Fibroblast of lung (primary cell): ENCODE results near the gene RNU5D-1. TPM values are rescaled to one million over a fixed set of nuclear protein-coding genes. Genes with fewer than 3 reads are reported as not detected.

Experiments used
- DNase-seq, 2 donors: peaks; one replicate each; pipeline versions ENCODE4 v3.0.0 to v3.0.0-alpha.2; 2010; ENCODE audit warnings: low read depth in 2 of 2
- H2AFZ ChIP-seq: 2 replicates; pipeline ENCODE4 v1.5.1; 2012; ENCODE audit warnings: low read length, control low read depth, inconsistent platforms
- H3K27ac ChIP-seq: 2 replicates; pipeline ENCODE4 v1.5.1; 2011; ENCODE audit warnings: low read length, control low read depth; ENCODE audit not compliant: insufficient read depth
- H3K27me3 ChIP-seq: 2 replicates; pipeline ENCODE4 v1.5.1; 2011; ENCODE audit warnings: mild to moderate bottlenecking, low read length; ENCODE audit not compliant: control insufficient read depth, insufficient read depth
- H3K36me3 ChIP-seq: 2 replicates; pipeline ENCODE4 v1.5.1; 2011; ENCODE audit warnings: low read length; ENCODE audit not compliant: control insufficient read depth, insufficient read depth
- H3K4me1 ChIP-seq: 2 replicates; pipeline ENCODE4 v1.5.1; 2011; ENCODE audit warnings: low read length; ENCODE audit not compliant: control insufficient read depth, insufficient read depth; ENCODE audit errors: extremely low read depth
- H3K4me2 ChIP-seq: 2 replicates; pipeline ENCODE4 v1.5.1; 2011; ENCODE audit warnings: low read length, control low read depth; ENCODE audit not compliant: insufficient read depth; ENCODE audit errors: extremely low read depth
- H3K4me3 ChIP-seq, 4 experiments: fragments of 200-600 bp in 1 of 4; sonication (generic) in 1 of 4; replicated peaks in 1 of 4; 2 replicates each; pipeline ENCODE4 v1.5.1; 2011 to 2016; ENCODE audit warnings: low read length in 4 of 4, low read depth in 3 of 4, mild to moderate bottlenecking in 3 of 4, control low read depth in 2 of 4, inconsistent platforms in 1 of 4, mixed read lengths in 1 of 4; ENCODE audit not compliant: insufficient read depth in 1 of 4; ENCODE audit errors: control extremely low read depth in 1 of 4
- H3K79me2 ChIP-seq: 2 replicates; pipeline ENCODE4 v1.5.1; 2012; ENCODE audit warnings: mild to moderate bottlenecking, low read length, inconsistent platforms; ENCODE audit not compliant: control insufficient read depth, insufficient read depth
- H3K9ac ChIP-seq: 2 replicates; pipeline ENCODE4 v1.5.1; 2011; ENCODE audit warnings: mild to moderate bottlenecking, low read length, control low read depth; ENCODE audit not compliant: insufficient read depth
- H3K9me3 ChIP-seq: 2 replicates; pipeline ENCODE4 v1.5.1; 2012; ENCODE audit warnings: low read depth, low read length; ENCODE audit not compliant: control insufficient read depth, insufficient read depth
- H4K20me1 ChIP-seq: 2 replicates; pipeline ENCODE4 v1.5.1; 2011; ENCODE audit warnings: low read length; ENCODE audit not compliant: control insufficient read depth, insufficient read depth; ENCODE audit errors: extremely low read depth
- EZH2 ChIP-seq: IDR thresholded peaks from 2 replicates; pipeline ENCODE4 v1.5.1; 2012; ENCODE audit warnings: low read length, control low read depth, mild to moderate bottlenecking; ENCODE audit errors: missing control alignments
- polyA plus RNA-seq, 2 donors: library from polyadenylated mRNA; depleted of rRNA in 1 of 2; stranded (reverse) in 1 of 2; unstranded in 1 of 2; fragments of >200 nt; gene quantifications; 2 replicates each; pipeline ENCODE4 v1.2.1, GENCODE V29; 2011 to 2012; ENCODE audit warnings: missing spikeins in 1 of 2
- total RNA-seq: library from RNA; depleted of rRNA; stranded (reverse); fragments of >200 nt; gene quantifications from 2 replicates; pipeline ENCODE4 v1.2.1, GENCODE V29; 2014
- TF ChIP-seq, protein P1 (sequence below), 2 donors: IDR thresholded peaks in 1 of 2; conservative IDR thresholded peaks in 1 of 2; 1 replicate in 1 of 2; 2 replicates in 1 of 2; pipeline ENCODE4 v1.5.1; 2011 to 2012; ENCODE audit warnings: low read length in 2 of 2, control low read depth in 1 of 2, inconsistent platforms in 1 of 2, low read depth in 1 of 2, mild to moderate bottlenecking in 1 of 2

Gene RNU5D-1
- total and polyA plus RNA-seq, 2 donors (not counting 1 experiment from before 2014, with no cell fraction given): not detected

DNA sequence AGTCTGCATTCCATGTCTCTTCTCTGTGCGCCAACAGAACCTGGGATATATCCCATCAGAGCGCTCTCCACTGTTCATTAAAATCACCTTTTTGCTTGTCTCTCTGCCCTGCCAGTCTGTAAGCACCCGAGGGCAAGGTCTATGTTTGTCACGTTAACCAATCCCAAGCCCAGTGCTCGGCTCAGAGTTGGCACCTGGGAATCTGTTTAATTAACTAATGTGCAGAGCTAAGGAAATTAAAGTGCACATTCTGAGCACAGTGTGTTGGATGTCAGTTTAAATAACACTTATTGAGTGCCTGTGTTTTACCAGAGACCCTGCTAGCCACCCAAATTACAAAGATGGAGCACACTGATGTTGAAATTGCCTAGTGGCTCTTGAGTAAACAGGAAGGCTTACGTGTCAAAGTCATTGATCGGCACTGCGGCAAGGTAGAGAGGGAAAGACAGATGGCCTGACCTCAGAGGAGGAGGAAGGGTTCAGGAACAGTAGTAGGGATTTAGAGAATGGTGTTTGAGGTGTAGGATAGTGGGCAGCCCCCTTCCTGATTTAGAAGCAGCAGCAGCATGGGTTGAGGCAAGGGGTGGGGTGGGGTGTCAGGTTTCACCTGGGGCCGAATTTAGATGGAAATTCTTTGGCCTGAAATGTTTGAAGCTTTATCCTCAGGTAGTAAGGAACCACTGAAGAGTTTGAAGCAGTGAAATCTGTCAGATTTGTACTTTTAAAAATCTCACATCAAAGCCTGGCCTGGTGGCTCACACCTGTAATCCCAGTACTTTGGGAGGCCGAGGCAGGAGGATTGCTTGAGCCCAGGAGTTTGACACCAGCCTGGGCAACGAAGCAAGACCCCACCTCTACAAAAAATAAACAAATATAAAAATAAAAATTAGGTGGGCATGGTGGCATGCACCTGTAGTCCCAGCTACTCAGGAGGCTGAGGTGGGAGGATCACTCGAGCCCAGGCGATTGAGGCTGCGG lies 48.8 kb downstream of the RNU5D-1 start:
- no peak for DNase-seq
- H3K27me3 ChIP-seq: no peaks in the 10 kb centered on the region
- TF ChIP-seq EZH2: no peak
- TF ChIP-seq, protein P1, sequence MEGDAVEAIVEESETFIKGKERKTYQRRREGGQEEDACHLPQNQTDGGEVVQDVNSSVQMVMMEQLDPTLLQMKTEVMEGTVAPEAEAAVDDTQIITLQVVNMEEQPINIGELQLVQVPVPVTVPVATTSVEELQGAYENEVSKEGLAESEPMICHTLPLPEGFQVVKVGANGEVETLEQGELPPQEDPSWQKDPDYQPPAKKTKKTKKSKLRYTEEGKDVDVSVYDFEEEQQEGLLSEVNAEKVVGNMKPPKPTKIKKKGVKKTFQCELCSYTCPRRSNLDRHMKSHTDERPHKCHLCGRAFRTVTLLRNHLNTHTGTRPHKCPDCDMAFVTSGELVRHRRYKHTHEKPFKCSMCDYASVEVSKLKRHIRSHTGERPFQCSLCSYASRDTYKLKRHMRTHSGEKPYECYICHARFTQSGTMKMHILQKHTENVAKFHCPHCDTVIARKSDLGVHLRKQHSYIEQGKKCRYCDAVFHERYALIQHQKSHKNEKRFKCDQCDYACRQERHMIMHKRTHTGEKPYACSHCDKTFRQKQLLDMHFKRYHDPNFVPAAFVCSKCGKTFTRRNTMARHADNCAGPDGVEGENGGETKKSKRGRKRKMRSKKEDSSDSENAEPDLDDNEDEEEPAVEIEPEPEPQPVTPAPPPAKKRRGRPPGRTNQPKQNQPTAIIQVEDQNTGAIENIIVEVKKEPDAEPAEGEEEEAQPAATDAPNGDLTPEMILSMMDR (conservative IDR thresholded peaks at IDR 0.05 in 1 of 2, IDR thresholded peaks at IDR 0.05 in 1 of 2; ENCODE audit: low read depth in 1 of 2, low read length in 2 of 2): no peak

More for the DNA sequence above, 48.8 kb downstream of the RNU5D-1 start:
- Histone ChIP-seq H3K9ac (no peak overlapping the region), H3K79me2 (no peaks in the 10 kb centered on the region), H4K20me1 (no peaks in the 10 kb centered on the region), H3K4me3 (no peak overlapping the region), H3K4me2 (no peak overlapping the region), H3K9me3 (no peaks in the 10 kb centered on the region), H3K4me1 (peaks cover 4% of the 10 kb centered on the region), H3K27ac (no peak overlapping the region), H2AFZ (no peak overlapping the region), H3K36me3 (no peaks in the 10 kb centered on the region)

Other genes with a start within 250 kb of the RNU5D-1 start
- 5.6 and 8.1 TPM in 2 replicates for gene TMEM53, start 56.7 kb downstream of the RNU5D-1 start, total RNA-seq
- gene TMEM53, start 56.7 kb downstream of the RNU5D-1 start, polyA plus RNA-seq: 11.6 and 12.4 TPM in 2 replicates
- gene ARMH1, start 56.5 kb downstream of the RNU5D-1 start, total RNA-seq: 2.3 and 6.4 TPM in 2 replicates
- gene ARMH1, start 56.5 kb downstream of the RNU5D-1 start, polyA plus RNA-seq: 0.75 and 2.4 TPM in 2 replicates
- gene KIF2C, start 8.7 kb upstream of the RNU5D-1 start, total RNA-seq: 0.51 and 9.2 TPM in 2 replicates
- 9.9 and 41.9 TPM in 2 replicates for gene KIF2C, start 8.7 kb upstream of the RNU5D-1 start, polyA plus RNA-seq
- gene RPS8, start 44.4 kb upstream of the RNU5D-1 start, total RNA-seq: 1,373 and 1,913 TPM in 2 replicates
- gene RPS8, start 44.4 kb upstream of the RNU5D-1 start, polyA plus RNA-seq: 1,895 and 2,098 TPM in 2 replicates
- gene BEST4, start 57.0 kb upstream of the RNU5D-1 start, total RNA-seq: under 0.01 and 0.17 TPM in 2 replicates
- gene BEST4, start 57.0 kb upstream of the RNU5D-1 start, polyA plus RNA-seq: 0.10 and 0.11 TPM in 2 replicates
- gene PLK3, start 69.2 kb upstream of the RNU5D-1 start, total RNA-seq: 20.8 and 30.6 TPM in 2 replicates
- 12.2 and 22.6 TPM in 2 replicates for gene PLK3, start 69.2 kb upstream of the RNU5D-1 start, polyA plus RNA-seq
- gene DYNLT4, start 76.2 kb upstream of the RNU5D-1 start, total RNA-seq: 0.51 and 0.66 TPM in 2 replicates
- not detected in 2 replicates for gene DYNLT4, start 76.2 kb upstream of the RNU5D-1 start, polyA plus RNA-seq
- 3.9 and 5.0 TPM in 2 replicates for gene BTBD19, start 77.4 kb upstream of the RNU5D-1 start, total RNA-seq
- 5.6 and 8.7 TPM in 2 replicates for gene BTBD19, start 77.4 kb upstream of the RNU5D-1 start, polyA plus RNA-seq
- gene PTCH2, start 112.1 kb upstream of the RNU5D-1 start, total RNA-seq: 0.50 TPM in 1 of 2 replicates, not detected in the other
- 0.15 and 0.23 TPM in 2 replicates for gene PTCH2, start 112.1 kb upstream of the RNU5D-1 start, polyA plus RNA-seq